Non-pigmented ciliary epithelial cell (primary cell): ENCODE data around the gene IRF2BPL.

Source experiments
- DNase-seq: peaks from one replicate; pipeline ENCODE4 v3.0.0-alpha.2; 2010; ENCODE audit warnings: low read depth

IRF2BPL gene

DNA sequence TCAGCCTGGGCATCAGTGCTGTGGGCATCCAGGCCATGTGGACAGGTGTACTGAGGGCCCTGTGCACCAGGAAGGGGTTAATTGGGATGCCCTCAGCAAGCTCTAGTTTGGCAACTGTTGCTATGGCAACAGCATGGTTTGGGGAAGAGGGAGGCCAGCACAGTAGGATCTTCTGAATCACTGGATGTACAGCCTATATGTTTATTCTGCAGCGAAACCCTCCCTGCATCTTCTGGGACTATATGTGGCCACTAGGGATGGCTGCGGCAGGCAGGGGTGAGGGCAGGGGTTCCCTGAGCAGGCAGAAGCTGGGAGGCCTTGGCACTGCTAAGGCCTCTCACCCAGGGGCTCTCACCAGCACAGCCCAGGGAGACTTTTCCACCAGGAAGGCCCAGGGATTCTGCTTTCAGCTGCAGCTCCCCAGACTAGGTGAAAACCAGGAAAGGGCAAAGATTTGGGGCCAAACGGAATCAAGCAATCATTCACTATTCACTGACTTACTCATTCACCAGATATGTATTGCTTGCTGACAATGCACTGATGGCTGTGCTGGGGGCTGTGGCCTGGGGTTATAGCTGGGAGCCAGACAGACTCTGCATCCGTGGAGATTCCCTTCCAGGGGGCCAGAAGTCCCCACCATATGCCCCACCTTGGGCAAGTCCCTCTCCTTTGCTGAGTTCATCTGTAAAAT is 42.8 kb downstream of the IRF2BPL start:
- no peak for DNase-seq

DNA sequence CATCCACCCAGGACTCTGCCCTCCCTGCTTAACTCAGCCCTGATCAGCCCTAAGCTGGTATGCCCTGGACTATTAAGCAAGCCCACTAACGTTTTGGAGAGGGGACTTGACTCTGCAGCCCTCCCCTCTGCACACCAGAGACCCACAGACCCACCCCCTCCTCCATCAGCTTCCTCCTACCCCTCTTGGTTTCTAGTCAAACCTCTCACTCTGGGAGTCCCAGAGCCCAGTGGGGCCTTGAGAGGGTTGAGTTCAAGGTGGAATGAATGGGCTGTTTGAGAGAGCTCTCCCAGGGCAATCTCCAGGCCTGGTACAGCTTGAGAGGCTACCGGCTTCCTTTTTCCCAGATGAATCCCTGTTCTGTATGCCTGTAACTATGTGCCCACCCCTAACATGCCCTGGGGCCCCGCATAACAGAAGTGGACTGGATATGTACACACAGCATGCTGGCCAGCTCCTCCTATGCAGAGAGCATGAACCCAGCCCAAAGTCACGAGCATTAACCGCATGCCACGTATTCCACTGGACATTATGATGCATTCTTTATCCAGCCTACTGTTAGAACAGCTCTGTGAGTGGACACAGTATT is 43.6 kb downstream of the IRF2BPL start:
- peak; percentile 36 for DNase-seq

DNA sequence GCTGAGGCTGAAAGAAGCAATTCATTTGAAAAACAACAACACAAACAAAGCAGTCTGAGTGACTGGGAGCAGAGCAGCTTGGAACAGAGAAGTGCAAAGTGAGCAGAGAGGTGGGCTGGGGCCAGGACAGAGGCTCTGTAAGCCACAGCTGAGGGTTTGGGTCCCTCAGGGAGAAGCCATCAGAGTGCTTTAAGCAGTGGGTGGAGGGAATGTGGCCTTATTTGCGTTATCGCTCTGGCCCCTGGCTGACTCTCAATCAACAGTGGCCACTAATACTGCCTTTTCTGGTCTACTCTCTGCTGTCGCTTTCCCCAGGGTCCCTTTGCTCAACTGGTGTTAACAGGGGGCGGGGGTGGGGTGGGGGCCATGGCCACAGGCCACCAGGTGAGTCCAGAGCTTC is 44.2 kb downstream of the IRF2BPL start:
- DNase-seq, result no peak

DNA sequence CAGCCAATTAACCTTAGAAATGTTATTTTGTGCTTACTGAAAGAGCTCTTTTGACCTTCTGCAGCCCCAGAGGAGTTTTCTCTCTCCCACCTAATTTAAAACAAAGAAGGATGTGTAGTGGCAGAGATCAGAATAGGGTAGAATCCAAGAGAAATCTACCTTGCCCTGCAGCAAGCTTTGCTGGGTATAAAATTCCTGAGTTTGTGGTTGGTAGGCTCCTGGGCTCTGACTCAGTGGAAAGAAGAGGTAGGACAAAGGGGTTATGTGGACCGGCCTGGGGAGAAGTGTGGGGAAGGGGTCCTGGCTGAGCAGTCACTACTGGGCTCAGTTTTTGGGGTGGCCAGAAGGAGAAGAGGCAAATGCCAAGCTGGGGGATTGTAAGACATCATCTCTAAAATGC is 46.8 kb downstream of the IRF2BPL start:
- DNase-seq, result no peak

DNA sequence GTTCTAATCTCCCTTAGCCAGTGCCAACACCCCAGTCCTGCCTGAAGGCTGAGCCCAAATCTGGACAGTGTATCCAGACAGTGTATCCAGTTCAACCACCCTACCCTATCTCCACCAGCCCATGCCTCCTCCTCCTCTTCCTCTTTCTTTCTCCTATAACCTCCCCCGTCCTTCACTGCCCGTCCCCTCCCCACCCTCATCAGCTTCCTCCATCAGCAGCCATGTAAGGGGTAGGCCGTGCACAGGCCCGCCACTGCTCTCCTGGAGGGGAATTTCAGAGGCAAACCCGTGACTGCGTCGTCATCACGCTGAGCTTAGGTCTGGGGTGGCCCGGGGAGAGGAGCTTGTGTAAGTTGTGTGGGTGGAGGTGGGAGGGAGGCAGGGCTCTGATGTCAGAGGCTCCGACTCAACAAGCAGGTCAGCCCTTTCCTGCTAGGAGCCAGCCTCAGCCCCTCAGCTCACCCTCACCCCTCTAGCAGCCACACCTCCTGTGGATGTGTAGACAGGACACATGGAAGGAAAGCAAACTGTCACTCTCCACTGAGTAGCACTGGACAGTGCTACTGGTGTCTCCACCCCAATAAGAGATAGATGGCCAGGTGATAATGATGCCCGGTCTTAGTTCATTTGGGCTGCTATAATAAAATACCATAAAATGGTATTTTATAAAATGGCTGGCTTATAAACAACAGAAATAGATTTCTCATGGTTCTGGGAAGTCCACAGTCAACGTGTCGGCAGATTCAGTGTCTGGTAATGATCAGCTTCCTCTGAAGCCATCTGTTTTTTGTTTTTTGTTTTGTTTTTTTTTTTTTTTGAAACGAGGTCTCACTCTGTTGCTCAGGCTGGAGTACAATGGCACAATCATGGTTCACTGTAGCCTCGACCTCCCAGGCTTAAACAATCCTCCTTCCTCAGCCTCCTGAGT is 50.5 kb downstream of the IRF2BPL start:
- peak; percentile 76 for DNase-seq

DNA sequence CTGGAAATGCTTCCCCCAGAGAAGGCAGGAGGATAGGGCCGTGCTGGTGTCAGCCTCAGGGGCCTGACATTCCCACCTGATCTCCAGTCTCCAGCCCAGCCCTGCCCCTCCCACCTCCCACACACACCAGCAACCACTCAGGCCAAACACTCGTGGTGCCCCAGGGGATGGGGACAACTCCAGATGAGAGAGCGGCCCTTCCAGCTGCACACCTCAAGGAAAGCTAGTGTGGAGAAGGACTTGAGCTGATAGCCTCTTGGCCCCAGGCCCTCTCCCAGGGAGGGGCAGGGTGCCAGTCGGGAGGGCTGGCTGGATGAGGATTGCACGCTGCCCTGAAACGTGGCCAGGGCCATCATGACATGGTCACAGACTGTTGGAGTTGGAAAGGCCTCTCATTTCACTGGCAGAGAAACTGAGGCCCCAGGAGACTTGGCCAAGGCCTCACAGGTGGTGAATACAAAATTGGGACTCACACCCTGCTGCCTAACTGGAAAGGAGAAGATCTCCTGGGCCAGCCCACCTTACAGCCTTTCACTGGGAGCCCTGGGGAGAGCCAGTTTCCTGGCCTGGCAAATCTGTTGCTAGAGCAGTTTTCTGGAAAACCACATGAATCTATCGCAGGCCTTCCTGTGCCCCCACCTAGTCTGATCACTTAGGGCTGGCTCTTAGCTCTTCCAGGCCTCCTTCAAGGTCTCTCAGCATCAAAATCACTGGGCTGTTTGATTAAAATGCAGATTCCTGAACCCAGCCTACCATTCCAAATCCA is 52.1 kb downstream of the IRF2BPL start:
- no peak for DNase-seq

DNA sequence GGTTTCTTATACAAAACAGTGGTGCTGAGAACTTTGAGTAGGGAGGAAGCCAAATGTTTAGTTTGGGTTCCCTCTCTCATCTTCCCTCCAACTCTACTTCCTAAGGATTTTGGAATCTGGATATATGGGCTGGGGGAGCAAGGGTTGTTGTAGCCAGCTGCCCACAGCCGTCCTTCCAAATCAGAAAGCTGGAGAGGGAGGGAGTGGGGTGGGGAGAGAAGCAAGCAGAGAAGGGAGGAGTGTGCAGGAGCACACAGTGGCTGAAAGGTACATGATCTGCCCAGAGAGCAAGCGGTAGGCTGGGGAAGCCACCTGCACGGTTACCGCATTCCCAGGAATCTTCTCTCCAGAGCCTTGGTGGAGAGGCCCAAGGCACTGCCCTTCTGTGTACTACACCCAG is 52.7 kb downstream of the IRF2BPL start:
- DNase-seq, result no peak

DNA sequence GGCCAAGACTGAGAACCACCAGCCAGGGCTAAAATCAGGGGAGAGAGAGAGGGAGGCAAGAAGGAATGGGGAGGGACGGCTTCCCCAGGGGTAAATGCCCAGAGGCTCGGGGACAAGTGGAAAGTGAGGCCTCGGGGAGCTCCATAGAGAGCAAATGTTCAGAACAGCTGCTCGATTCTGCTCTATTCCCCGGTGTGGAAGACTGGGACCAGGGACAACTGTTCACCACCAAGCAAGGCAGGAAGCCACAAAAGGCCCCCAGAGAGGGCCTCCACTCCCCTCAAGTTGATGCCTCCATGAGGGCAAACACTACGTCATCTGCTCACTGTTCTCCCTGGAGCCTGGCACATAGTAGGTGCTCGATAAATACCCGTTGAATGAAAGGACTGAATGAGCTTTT is 53.5 kb downstream of the IRF2BPL start:
- no peak for DNase-seq
